Astrocyte (in vitro differentiated cells and primary cell): Measurements from ENCODE around the gene KCTD12.

Source experiments
- EZH2 ChIP-seq: IDR thresholded peaks from 2 replicates; pipeline ENCODE4 v1.6.1; 2012; ENCODE audit warnings: mild to moderate bottlenecking, low read length, inconsistent platforms; ENCODE audit not compliant: insufficient read depth
- TF ChIP-seq, protein P1 (sequence below): IDR thresholded peaks from 2 replicates; pipeline ENCODE4 v1.5.1; 2011; ENCODE audit warnings: low read depth, mild to moderate bottlenecking, inconsistent platforms, low read length, moderate library complexity; ENCODE audit not compliant: insufficient read depth

DNA sequence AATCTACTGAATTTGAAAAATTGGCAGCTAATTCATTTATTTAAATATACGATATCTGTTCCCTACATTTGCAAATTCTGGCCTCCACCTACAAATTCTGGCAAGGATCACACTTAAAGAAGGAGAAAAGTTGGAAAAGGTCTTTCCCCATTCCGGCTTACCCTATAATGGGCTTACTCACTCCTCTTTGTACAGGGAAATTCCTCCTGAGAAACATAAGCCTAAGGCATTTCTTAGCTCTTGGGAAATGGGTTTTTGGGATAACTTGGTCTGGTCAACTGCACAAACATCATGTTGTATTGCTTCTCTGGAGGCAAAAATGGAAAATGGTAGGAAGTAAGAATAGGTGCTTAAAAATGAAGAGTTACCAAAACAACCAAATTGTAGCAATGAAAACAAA is 25.5 kb downstream of the KCTD12 start:
- TF ChIP-seq, protein P1, sequence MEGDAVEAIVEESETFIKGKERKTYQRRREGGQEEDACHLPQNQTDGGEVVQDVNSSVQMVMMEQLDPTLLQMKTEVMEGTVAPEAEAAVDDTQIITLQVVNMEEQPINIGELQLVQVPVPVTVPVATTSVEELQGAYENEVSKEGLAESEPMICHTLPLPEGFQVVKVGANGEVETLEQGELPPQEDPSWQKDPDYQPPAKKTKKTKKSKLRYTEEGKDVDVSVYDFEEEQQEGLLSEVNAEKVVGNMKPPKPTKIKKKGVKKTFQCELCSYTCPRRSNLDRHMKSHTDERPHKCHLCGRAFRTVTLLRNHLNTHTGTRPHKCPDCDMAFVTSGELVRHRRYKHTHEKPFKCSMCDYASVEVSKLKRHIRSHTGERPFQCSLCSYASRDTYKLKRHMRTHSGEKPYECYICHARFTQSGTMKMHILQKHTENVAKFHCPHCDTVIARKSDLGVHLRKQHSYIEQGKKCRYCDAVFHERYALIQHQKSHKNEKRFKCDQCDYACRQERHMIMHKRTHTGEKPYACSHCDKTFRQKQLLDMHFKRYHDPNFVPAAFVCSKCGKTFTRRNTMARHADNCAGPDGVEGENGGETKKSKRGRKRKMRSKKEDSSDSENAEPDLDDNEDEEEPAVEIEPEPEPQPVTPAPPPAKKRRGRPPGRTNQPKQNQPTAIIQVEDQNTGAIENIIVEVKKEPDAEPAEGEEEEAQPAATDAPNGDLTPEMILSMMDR = no peak
- no peak for TF ChIP-seq EZH2
